ENCODE data around the gene USP10. TPM values are rescaled to one million over a fixed set of nuclear protein-coding genes. Genes with fewer than 3 reads are reported as not detected.

The USP10 gene
- total and polyA plus RNA-seq, 2 donors (not counting 3 experiments of a cell fraction or from before 2014, with no cell fraction given): 84.0 to 115 TPM

- H3K27me3 ChIP-seq (ENCODE audit: control insufficient read depth in 2 of 2, insufficient read depth in 2 of 2, low read length in 2 of 2): no peaks in the 10 kb centered on the region
- dilution Hi-C loops (cut with MboI; ENCODE audit: extremely low pct_ligation_motif_present, low sequenced_read_pairs) (no loop called here), intact Hi-C loops (cut with micrococcal nuclease) (loop anchor here (1.0 kb wide), 4 partner anchors 11 to 226 kb away; no protein-coding TSS in a partner anchor)
- peaks cover 87% of the 10 kb centered on the region for H3K79me2 ChIP-seq (ENCODE audit: control insufficient read depth, insufficient read depth, low read length)
- H2AFZ ChIP-seq (ENCODE audit: low read depth, low read length): no peak overlapping the region
- FAIRE-seq (no peak), DNase-seq (ENCODE audit: low read depth, low spot score) (no peak)
- TF ChIP-seq JUN (IDR thresholded peaks at IDR 0.05; ENCODE audit: borderline replicate concordance, insufficient read depth, insufficient read length, low read depth): no peak
- H3K9ac ChIP-seq (replicated peaks; ENCODE audit: extremely low read depth, insufficient read depth, low read length): no peak overlapping the region
- CTCF ChIA-PET: interaction anchor here (0.5 to 6.6 kb wide), 44 partner anchors 10 to 282 kb away, joined by 3 to 148 read pairs (median 5); partner anchors contain the start of gene KLHL36
- no peak overlapping the region for H3K27ac ChIP-seq (ENCODE audit: insufficient read depth, low read depth, low read length)
- POLR2A ChIA-PET: no interaction called here
- H3K9me1 ChIP-seq (replicated peaks; ENCODE audit: control insufficient read depth, extremely low read depth, insufficient read depth, low read length): no peaks in the 10 kb centered on the region
- H3K4me2 ChIP-seq (ENCODE audit: insufficient read depth, low read length): no peak overlapping the region
- H3K4me1 ChIP-seq (ENCODE audit: control insufficient read depth, extremely low read depth, insufficient read depth, low read length): peaks cover 37% of the 10 kb centered on the region
- no peaks in the 10 kb centered on the region for H3K9me3 ChIP-seq (replicated peaks; ENCODE audit: control insufficient read depth, insufficient read depth, low read length)
- BruUV-seq (replicated peaks): no TSS peak
- no peak overlapping the region for H3K4me3 ChIP-seq (replicated peaks in 1 of 3; ENCODE audit: insufficient read depth in 1 of 3, low read depth in 1 of 3, low read length in 3 of 3)
- peaks cover 2 to 3% of the 10 kb centered on the region in 2 experiments for H3K36me3 ChIP-seq (ENCODE audit: control insufficient read depth in 2 of 2, extremely low read depth in 1 of 2, insufficient read depth in 2 of 2, low read length in 2 of 2)
- H4K20me1 ChIP-seq (replicated peaks; ENCODE audit: control insufficient read depth, extremely low read depth, insufficient read depth, low read length): peaks cover 3% of the 10 kb centered on the region
Measured at GRCh38 chr16:84737192-84738011, 37.6 kb downstream of the USP10 start.

- Histone ChIP-seq H3K4me1 (ENCODE audit: control insufficient read depth, extremely low read depth, insufficient read depth, low read length) (peaks cover 28% of the 10 kb centered on the region), H3K36me3 (ENCODE audit: control insufficient read depth in 2 of 2, extremely low read depth in 1 of 2, insufficient read depth in 2 of 2, low read length in 2 of 2) (peaks cover 2 to 3% of the 10 kb centered on the region in 2 experiments), H3K9me3 (replicated peaks; ENCODE audit: control insufficient read depth, insufficient read depth, low read length) (no peaks in the 10 kb centered on the region), H4K20me1 (replicated peaks; ENCODE audit: control insufficient read depth, extremely low read depth, insufficient read depth, low read length) (peaks cover 5% of the 10 kb centered on the region), H3K4me2 (ENCODE audit: insufficient read depth, low read length) (no peak overlapping the region), H3K27ac (ENCODE audit: insufficient read depth, low read depth, low read length) (no peak overlapping the region), H3K9ac (replicated peaks; ENCODE audit: extremely low read depth, insufficient read depth, low read length) (no peak overlapping the region), H3K9me1 (replicated peaks; ENCODE audit: control insufficient read depth, extremely low read depth, insufficient read depth, low read length) (no peaks in the 10 kb centered on the region), H3K79me2 (ENCODE audit: control insufficient read depth, insufficient read depth, low read length) (peaks cover 87% of the 10 kb centered on the region), H2AFZ (ENCODE audit: low read depth, low read length) (no peak overlapping the region), H3K27me3 (ENCODE audit: control insufficient read depth in 2 of 2, insufficient read depth in 2 of 2, low read length in 2 of 2) (no peaks in the 10 kb centered on the region), H3K4me3 (replicated peaks in 1 of 3; ENCODE audit: insufficient read depth in 1 of 3, low read depth in 1 of 3, low read length in 3 of 3) (no peak overlapping the region)
- ChIA-PET CTCF (interaction anchor here (0.5 to 6.6 kb wide), 59 partner anchors 9 to 281 kb away, joined by 3 to 148 read pairs (median 4); partner anchors contain the start of genes KLHL36 and ZDHHC7), POLR2A (no interaction called here)
- BruUV-seq (replicated peaks): no TSS peak
- DNase-seq (ENCODE audit: low read depth, low spot score) (peak; percentile 92), FAIRE-seq (peak; percentile 76)
- dilution Hi-C loops (cut with MboI; ENCODE audit: extremely low pct_ligation_motif_present, low sequenced_read_pairs) (no loop called here), intact Hi-C loops (cut with micrococcal nuclease) (loop anchor here (1.0 kb wide), 4 partner anchors 12 to 227 kb away; no protein-coding TSS in a partner anchor)
- TF ChIP-seq MYC (IDR thresholded peaks at IDR 0.05; ENCODE audit: low read depth, low read length) (no peak), CTCF (IDR thresholded peaks at IDR 0.05; ENCODE audit: extremely low read depth in 1 of 2, insufficient read depth in 1 of 2, low read depth in 1 of 2, low read length in 2 of 2) (peak; percentile 88 to 92)
Measured at GRCh38 chr16:84738255-84739038, 38.6 kb downstream of the USP10 start.

All from endothelial cell of umbilical vein (primary cell).